ENCODE data around the gene MESD.

GRCh38 chr15:80985981-80986380 lies 3.6 kb downstream of the MESD start:
- no peak for TF ChIP-seq EZH2phosphoT487 (IDR thresholded peaks at IDR 0.05; ENCODE audit: borderline replicate concordance, low read length)
- TF ChIP-seq CTCF (conservative IDR thresholded peaks at IDR 0.05; ENCODE audit: low read depth, low read length), result no peak

Measured in PC-3 (cell line).